Stimulated activated effector memory CD8-positive, alpha-beta T cell treated with anti-CD3 and anti-CD28 coated beads, Interleukin-12 subunit alpha, Interleukin-12 subunit beta, amount 100 ng/mL, for 72 hours (primary cell): ENCODE data around the gene DTX3L.

Source experiments
- ATAC-seq: fragments of 150-1000 bp; cut with Tn5 transposase; 2 replicates; pipeline ENCODE4 v1.10.0; 2021
- DNase-seq, 2 donors: peaks; one replicate each; pipeline ENCODE4 v3.0.0; 2021 to 2022; ENCODE audit warnings: low spot score in 2 of 2
- H3K27ac Mint-ChIP-seq: one replicate; pipeline ENCODE4 v1.8.0; 2022; ENCODE audit warnings: mild to moderate bottlenecking, mixed read lengths
- H3K36me3 Mint-ChIP-seq: one replicate; pipeline ENCODE4 v1.8.0; 2022; ENCODE audit warnings: mild to moderate bottlenecking, mixed read lengths
- H3K4me1 Mint-ChIP-seq: one replicate; pipeline ENCODE4 v1.8.0; 2022; ENCODE audit warnings: mixed read lengths
- H3K4me3 Mint-ChIP-seq: one replicate; pipeline ENCODE4 v1.8.0; 2022; ENCODE audit warnings: mild to moderate bottlenecking, mixed read lengths
- H3K9me3 Mint-ChIP-seq: one replicate; pipeline ENCODE4 v1.8.0; 2022; ENCODE audit warnings: mixed read lengths

Gene DTX3L

DNA sequence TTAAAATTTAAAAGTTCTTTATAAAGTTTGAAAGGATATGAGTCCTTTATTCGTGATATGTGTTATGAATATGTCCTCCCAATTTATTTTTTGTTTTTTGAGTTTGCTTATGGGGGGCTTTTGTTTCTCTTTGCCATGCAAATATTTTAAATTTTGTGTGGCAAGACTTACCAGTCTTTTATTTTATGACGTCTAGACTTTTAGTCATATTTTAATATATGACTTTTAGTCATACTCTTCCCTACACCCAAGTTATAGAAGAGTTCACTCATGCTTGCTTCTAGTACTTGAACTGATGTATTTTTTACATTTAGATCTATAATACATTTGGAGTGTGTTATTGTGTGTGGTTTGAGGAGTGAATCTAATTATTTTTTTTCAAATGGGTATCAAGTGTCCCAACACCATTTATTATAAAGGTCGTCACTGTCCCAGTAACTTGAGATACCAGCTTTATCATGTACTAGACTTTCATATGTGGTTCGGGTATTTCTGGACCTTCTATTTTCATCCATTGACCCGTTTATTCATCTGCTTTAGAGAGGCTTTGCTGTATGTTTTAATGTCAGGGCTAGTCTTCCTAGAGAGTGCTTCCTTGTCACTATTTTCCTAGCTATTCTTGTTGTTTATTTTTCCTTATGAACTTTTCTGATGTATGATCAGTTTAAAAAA lies 14.1 kb downstream of the DTX3L start:
- Mint-ChIP-seq H3K36me3 (peaks cover 30% of the 10 kb centered on the region), H3K9me3 (peaks cover 13% of the 10 kb centered on the region), H3K27ac (peak overlapping the region; percentile 98), H3K4me3 (peak overlapping the region; percentile 92), H3K4me1 (peaks cover 40% of the 10 kb centered on the region)
- ATAC-seq (peak; percentile 54), DNase-seq (no peak)

DNA sequence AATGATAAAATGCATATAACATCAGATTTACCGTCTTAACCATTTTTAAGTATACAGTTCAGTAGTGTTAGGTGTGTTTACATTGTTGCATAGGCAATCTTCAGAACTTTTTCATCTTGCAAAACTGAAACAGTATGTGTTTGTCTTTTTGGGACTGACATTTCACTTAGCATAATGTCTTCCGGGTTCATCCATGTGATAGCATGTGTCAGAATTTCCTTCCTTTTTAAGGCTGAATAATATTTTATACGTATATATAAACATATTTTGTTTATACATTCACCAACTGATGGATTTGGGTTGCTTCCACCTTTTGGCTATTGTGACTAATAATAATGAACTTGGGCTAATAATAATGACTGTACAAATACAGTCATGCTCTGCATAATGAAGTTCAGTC lies 16.3 kb downstream of the DTX3L start:
- peaks cover 37% of the 10 kb centered on the region for H3K4me1 Mint-ChIP-seq
- H3K9me3 Mint-ChIP-seq, result peaks cover 16% of the 10 kb centered on the region
- peaks cover 22% of the 10 kb centered on the region for H3K36me3 Mint-ChIP-seq
- DNase-seq, result no peak
- H3K4me3 Mint-ChIP-seq, result no peak overlapping the region
- ATAC-seq, result no peak
- no peak overlapping the region for H3K27ac Mint-ChIP-seq

DNA sequence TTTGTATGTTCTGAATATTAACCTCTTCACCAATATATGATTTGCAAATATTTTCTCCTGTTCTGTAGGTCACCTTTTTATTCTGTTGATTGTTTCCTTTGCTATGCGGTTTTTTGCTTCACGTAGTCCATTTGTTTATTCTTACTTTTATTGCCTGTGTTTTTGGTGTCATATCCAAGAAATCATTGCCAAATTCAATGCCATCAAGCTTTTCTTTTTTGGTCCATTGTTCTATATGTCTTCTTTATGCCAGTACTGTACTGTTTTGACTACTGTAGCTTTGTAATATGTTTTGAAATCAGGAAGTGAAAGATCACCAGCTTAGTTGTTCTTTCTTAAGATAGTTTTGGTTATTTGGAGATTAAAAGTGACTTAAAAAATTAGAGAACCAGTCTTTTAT lies 17.5 kb downstream of the DTX3L start:
- DNase-seq, result no peak
- Mint-ChIP-seq H3K4me1 (peaks cover 34% of the 10 kb centered on the region), H3K9me3 (peaks cover 16% of the 10 kb centered on the region), H3K36me3 (peaks cover 13% of the 10 kb centered on the region), H3K4me3 (no peak overlapping the region), H3K27ac (no peak overlapping the region)
- no peak for ATAC-seq

GRCh38 chr3:122582390-122582789 lies 18.3 kb downstream of the DTX3L start:
- H3K4me1 Mint-ChIP-seq, result peaks cover 32% of the 10 kb centered on the region

DNA sequence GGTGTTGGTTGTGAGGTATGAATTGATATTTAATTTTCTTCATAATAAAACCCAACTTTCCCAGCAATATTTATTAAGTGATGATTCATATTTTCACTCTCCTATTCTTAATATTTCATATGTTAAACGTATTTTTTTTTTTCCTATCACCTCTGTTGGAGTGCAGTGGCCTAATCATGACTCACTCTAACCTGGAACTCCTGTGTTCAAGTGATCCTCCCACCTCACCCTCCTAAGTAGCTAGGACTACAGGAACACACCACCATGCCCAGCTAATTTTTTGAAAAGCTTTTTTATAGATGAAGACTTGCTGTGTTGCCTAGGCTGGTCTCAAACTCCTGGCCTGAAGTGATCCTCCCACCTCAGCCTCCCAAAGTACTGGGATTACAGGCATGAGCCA lies 22.0 kb downstream of the DTX3L start:
- no peak overlapping the region for H3K4me3 Mint-ChIP-seq
- no peak overlapping the region for H3K27ac Mint-ChIP-seq
- ATAC-seq, result no peak
- no peak for DNase-seq
- peaks cover 13% of the 10 kb centered on the region for H3K36me3 Mint-ChIP-seq
- peaks cover 31% of the 10 kb centered on the region for H3K4me1 Mint-ChIP-seq
- peaks cover 16% of the 10 kb centered on the region for H3K9me3 Mint-ChIP-seq

More at GRCh38 chr3:122582390-122582789, 18.3 kb downstream of the DTX3L start:
- Mint-ChIP-seq H3K36me3 (peaks cover 13% of the 10 kb centered on the region), H3K4me3 (no peak overlapping the region), H3K27ac (no peak overlapping the region), H3K9me3 (peaks cover 16% of the 10 kb centered on the region)
- ATAC-seq (no peak), DNase-seq (no peak)

GRCh38 chr3:122586773-122587485 lies 22.8 kb downstream of the DTX3L start:
- ATAC-seq, result no peak
- Mint-ChIP-seq H3K4me3 (no peak overlapping the region), H3K36me3 (peaks cover 13% of the 10 kb centered on the region)

GRCh38 chr3:122587572-122587971 lies 23.4 kb downstream of the DTX3L start:
- ATAC-seq, result no peak
- no peak for DNase-seq
- Mint-ChIP-seq H3K4me3 (no peak overlapping the region), H3K4me1 (peaks cover 26% of the 10 kb centered on the region), H3K36me3 (peaks cover 9% of the 10 kb centered on the region), H3K27ac (no peak overlapping the region), H3K9me3 (peaks cover 6% of the 10 kb centered on the region)

More at GRCh38 chr3:122586773-122587485, 22.8 kb downstream of the DTX3L start:
- peaks cover 9% of the 10 kb centered on the region for H3K9me3 Mint-ChIP-seq
- peak overlapping the region; percentile 27 for H3K27ac Mint-ChIP-seq
- no peak for DNase-seq
- H3K4me1 Mint-ChIP-seq, result peaks cover 26% of the 10 kb centered on the region

DNA sequence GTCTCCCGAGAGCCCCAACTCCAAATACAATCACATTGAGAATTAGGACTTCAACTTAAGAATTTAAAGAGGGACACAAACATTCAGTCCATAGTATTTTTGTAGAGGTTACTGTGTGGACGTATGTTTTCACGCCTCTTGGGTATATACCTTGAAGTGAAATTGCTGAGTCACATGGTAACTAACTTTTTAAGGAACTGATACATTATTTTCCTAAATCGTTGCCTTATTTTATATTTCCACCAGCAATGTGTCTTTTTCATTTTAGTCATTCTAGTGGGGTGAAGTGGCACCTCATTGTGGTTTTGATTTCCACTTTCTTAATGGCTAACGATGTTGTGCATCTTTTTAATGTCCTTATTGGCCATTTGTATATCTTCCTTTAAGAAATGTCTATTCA lies 25.2 kb downstream of the DTX3L start:
- Mint-ChIP-seq H3K4me1 (peaks cover 19% of the 10 kb centered on the region), H3K9me3 (no peaks in the 10 kb centered on the region), H3K36me3 (peaks cover 5% of the 10 kb centered on the region), H3K27ac (no peak overlapping the region), H3K4me3 (no peak overlapping the region)
- DNase-seq (no peak), ATAC-seq (peak; percentile 31)

DNA sequence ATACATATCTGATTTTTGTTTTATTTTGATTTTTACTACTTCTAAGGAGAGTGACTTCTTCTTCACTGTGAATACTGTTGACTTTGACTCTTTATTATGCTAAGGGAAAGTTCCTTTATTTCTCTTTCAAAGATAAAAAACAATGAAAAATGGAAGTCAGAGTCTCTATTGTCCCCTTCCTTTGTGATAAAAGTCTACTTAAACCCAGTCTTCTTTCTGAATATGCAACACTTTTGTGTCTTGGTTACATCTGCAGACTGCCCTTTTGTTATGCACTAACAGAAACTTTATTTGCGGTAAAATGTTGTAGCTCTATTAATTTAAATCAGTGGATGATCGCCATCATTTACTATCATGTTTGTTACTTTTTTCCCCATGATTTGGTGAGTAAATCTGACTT lies 26.5 kb downstream of the DTX3L start:
- ATAC-seq (no peak), DNase-seq (no peak)
- Mint-ChIP-seq H3K4me3 (no peak overlapping the region), H3K36me3 (no peaks in the 10 kb centered on the region), H3K9me3 (no peaks in the 10 kb centered on the region), H3K4me1 (peaks cover 23% of the 10 kb centered on the region), H3K27ac (no peak overlapping the region)

DNA sequence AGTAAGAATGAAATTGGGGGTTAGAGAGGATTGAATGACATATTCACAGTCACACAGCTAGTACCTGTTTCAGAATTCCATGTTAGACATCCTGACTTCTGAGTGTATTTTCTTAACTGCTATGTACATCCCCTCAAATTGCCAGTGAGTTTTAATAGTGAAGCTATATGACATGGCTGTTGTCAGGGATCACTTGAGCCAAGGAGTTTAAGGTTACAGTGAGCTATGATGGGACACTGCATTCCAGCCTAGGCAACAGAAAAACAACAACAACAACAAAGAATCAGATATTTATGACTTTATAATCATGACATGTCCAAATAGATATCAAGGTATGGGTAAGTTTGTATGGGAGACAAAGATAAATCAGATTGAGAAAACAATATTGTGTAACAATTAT lies 29.9 kb downstream of the DTX3L start:
- DNase-seq (no peak), ATAC-seq (no peak)
- Mint-ChIP-seq H3K27ac (no peak overlapping the region), H3K36me3 (no peaks in the 10 kb centered on the region), H3K4me3 (no peak overlapping the region), H3K9me3 (no peaks in the 10 kb centered on the region), H3K4me1 (peaks cover 17% of the 10 kb centered on the region)

- H3K36me3 Mint-ChIP-seq, result no peaks in the 10 kb centered on the region
- no peaks in the 10 kb centered on the region for H3K9me3 Mint-ChIP-seq
- H3K27ac Mint-ChIP-seq, result no peak overlapping the region
- H3K4me1 Mint-ChIP-seq, result peaks cover 23% of the 10 kb centered on the region
- DNase-seq, result no peak
- no peak overlapping the region for H3K4me3 Mint-ChIP-seq
- no peak for ATAC-seq
Observed at GRCh38 chr3:122598151-122598550, 34.0 kb downstream of the DTX3L start.

- DNase-seq (no peak), ATAC-seq (no peak)
- no peak overlapping the region for H3K4me3 Mint-ChIP-seq
- peaks cover 23% of the 10 kb centered on the region for H3K4me1 Mint-ChIP-seq
- H3K36me3 Mint-ChIP-seq, result no peaks in the 10 kb centered on the region
- H3K27ac Mint-ChIP-seq, result no peak overlapping the region
- H3K9me3 Mint-ChIP-seq, result no peaks in the 10 kb centered on the region
Observed at GRCh38 chr3:122598556-122598955, 34.4 kb downstream of the DTX3L start.

- no peak for ATAC-seq
- Mint-ChIP-seq H3K27ac (no peak overlapping the region), H3K9me3 (no peaks in the 10 kb centered on the region)
Observed at GRCh38 chr3:122602011-122602710, 38.0 kb downstream of the DTX3L start.

GRCh38 chr3:122603056-122603455 lies 38.9 kb downstream of the DTX3L start:
- Mint-ChIP-seq H3K4me1 (peaks cover 14% of the 10 kb centered on the region), H3K36me3 (no peaks in the 10 kb centered on the region), H3K4me3 (no peak overlapping the region), H3K27ac (no peak overlapping the region), H3K9me3 (no peaks in the 10 kb centered on the region)
- ATAC-seq (no peak), DNase-seq (no peak)

More at GRCh38 chr3:122602011-122602710, 38.0 kb downstream of the DTX3L start:
- H3K4me1 Mint-ChIP-seq, result peaks cover 15% of the 10 kb centered on the region
- DNase-seq, result no peak
- no peaks in the 10 kb centered on the region for H3K36me3 Mint-ChIP-seq
- H3K4me3 Mint-ChIP-seq, result no peak overlapping the region

- peaks cover 16% of the 10 kb centered on the region for H3K4me1 Mint-ChIP-seq
- H3K4me3 Mint-ChIP-seq, result no peak overlapping the region
- ATAC-seq (no peak), DNase-seq (no peak)
- no peak overlapping the region for H3K27ac Mint-ChIP-seq
- H3K36me3 Mint-ChIP-seq, result peaks cover 6% of the 10 kb centered on the region
- no peaks in the 10 kb centered on the region for H3K9me3 Mint-ChIP-seq
Observed at GRCh38 chr3:122606330-122606729, 42.2 kb downstream of the DTX3L start.

DNA sequence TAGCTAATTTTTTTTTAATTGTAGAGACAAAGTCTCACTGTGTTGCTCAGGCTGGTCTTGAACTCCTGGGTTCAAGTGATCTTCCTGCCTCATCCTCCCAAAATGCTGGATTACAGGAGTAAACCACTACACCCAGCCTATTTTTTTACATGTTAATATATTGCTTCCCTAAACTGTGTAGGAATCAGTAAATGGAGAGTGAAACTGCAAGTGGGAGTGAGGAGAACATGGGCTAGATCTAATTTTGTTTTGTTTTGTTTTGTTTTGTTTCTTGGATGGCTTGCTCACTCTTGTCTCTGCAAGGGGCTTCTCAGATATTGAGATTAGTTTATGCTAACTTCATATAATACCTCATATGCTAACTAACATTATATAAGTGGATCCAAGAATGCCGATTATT lies 44.8 kb downstream of the DTX3L start:
- no peak overlapping the region for H3K27ac Mint-ChIP-seq
- peaks cover 32% of the 10 kb centered on the region for H3K36me3 Mint-ChIP-seq
- DNase-seq (no peak), ATAC-seq (no peak)
- H3K4me1 Mint-ChIP-seq, result peaks cover 7% of the 10 kb centered on the region
- no peak overlapping the region for H3K4me3 Mint-ChIP-seq
- H3K9me3 Mint-ChIP-seq, result no peaks in the 10 kb centered on the region
